ENCODE measurements around the gene DNMT3A. TPM values are rescaled to one million over a fixed set of nuclear protein-coding genes. Genes with fewer than 3 reads are reported as not detected.

The DNMT3A gene
- 10 to 100 TPM; 77.2 to 91.0 (median 86.6) TPM for polyA plus RNA-seq (ENCODE audit: insufficient read length in 3 of 3)
- long read RNA-seq, donor 1, partial matches to known transcripts, result 0 of 4 reads
- long read RNA-seq, donor 1, other reads (novel, unspliced or antisense), result 0 of 4 reads
- long read RNA-seq, donor 2, partial matches to known transcripts, result 0 of 2 reads
- long read RNA-seq, donor 2, other reads (novel, unspliced or antisense), result 0 of 2 reads
- long read RNA-seq, donor 3, partial matches to known transcripts, result 0 of 5 reads
- long read RNA-seq, donor 3, other reads (novel, unspliced or antisense), result 0 of 5 reads
- long read RNA-seq, donor 4, partial matches to known transcripts, result 0 of 2 reads
- long read RNA-seq, donor 4, other reads (novel, unspliced or antisense), result 0 of 2 reads
- long read RNA-seq, donor 5, result 0 reads
- long read RNA-seq, donor 6, transcript DNMT3A-205 (18 exons, 2,300 nt), result major isoform, 6 of 19 reads
- long read RNA-seq, donor 6, partial matches to known transcripts, result 12 of 19 reads
- long read RNA-seq, donor 6, other reads (novel, unspliced or antisense), result 0 of 19 reads
- long read RNA-seq, donor 7, partial matches to known transcripts, result 5 of 7 reads
- long read RNA-seq, donor 7, other reads (novel, unspliced or antisense), result 0 of 7 reads
- long read RNA-seq, donor 8, full-length matches to known transcripts, result 9 of 23 reads
- long read RNA-seq, donor 8, partial matches to known transcripts, result 14 of 23 reads
- long read RNA-seq, donor 8, other reads (novel, unspliced or antisense), result 0 of 23 reads
- long read RNA-seq, donor 9, transcript DNMT3A-205 (18 exons, 2,300 nt), result major isoform, 7 of 7 reads
- long read RNA-seq, donor 9, partial matches to known transcripts, result 0 of 7 reads
- long read RNA-seq, donor 9, other reads (novel, unspliced or antisense), result 0 of 7 reads
- long read RNA-seq, donor 10, partial matches to known transcripts, result 5 of 11 reads
- long read RNA-seq, donor 10, other reads (novel, unspliced or antisense), result 0 of 11 reads
- long read RNA-seq, donor 11, partial matches to known transcripts, result 0 of 4 reads
- long read RNA-seq, donor 11, other reads (novel, unspliced or antisense), result 0 of 4 reads
- long read RNA-seq, donor 12, partial matches to known transcripts, result 0 of 1 reads
- long read RNA-seq, donor 12, other reads (novel, unspliced or antisense), result 0 of 1 reads
- long read RNA-seq, donor 13, full-length matches to known transcripts, result 9 of 23 reads
- long read RNA-seq, donor 13, partial matches to known transcripts, result 14 of 23 reads
- long read RNA-seq, donor 13, other reads (novel, unspliced or antisense), result 0 of 23 reads
- long read RNA-seq, donor 14, transcript DNMT3A-205 (18 exons, 2,300 nt), result major isoform, 6 of 6 reads
- long read RNA-seq, donor 14, partial matches to known transcripts, result 0 of 6 reads
- long read RNA-seq, donor 14, other reads (novel, unspliced or antisense), result 0 of 6 reads
- long read RNA-seq, donor 15, partial matches to known transcripts, result 12 of 19 reads
- long read RNA-seq, donor 15, other reads (novel, unspliced or antisense), result 0 of 19 reads
- long read RNA-seq, donor 16, transcript DNMT3A-205 (18 exons, 2,300 nt), result major isoform, 17 of 61 reads
- long read RNA-seq, donor 16, partial matches to known transcripts, result 40 of 61 reads
- long read RNA-seq, donor 16, other reads (novel, unspliced or antisense), result 0 of 61 reads

GRCh38 chr2:25341753-25342371, at the start of gene DNMT3A:
Gene DNMT3A (minus strand): TSS chr2:25341925. CDS start chr2:25313984, 27,941 bp downstream.
- peak in 5 of 11 donors; percentile 48 to 63 (median 58) for DNase-seq (ENCODE audit: extremely low read depth in 1 of 11, low read depth in 9 of 11, low spot score in 4 of 11)

- no peak for DNase-seq (ENCODE audit: extremely low read depth in 1 of 11, low read depth in 9 of 11, low spot score in 4 of 11)
Measured at GRCh38 chr2:25389161-25389560, 47.4 kb upstream of the DNMT3A start.

GRCh38 chr2:25388491-25388890, 46.8 kb upstream of the DNMT3A start:
- no peak for DNase-seq (ENCODE audit: extremely low read depth in 1 of 11, low read depth in 9 of 11, low spot score in 4 of 11)

GRCh38 chr2:25387876-25388449, 46.2 kb upstream of the DNMT3A start:
- DNase-seq (ENCODE audit: extremely low read depth in 1 of 11, low read depth in 9 of 11, low spot score in 4 of 11), result no peak

- DNase-seq (ENCODE audit: extremely low read depth in 1 of 11, low read depth in 9 of 11, low spot score in 4 of 11), result no peak
Measured at GRCh38 chr2:25386971-25387875, 45.5 kb upstream of the DNMT3A start.

GRCh38 chr2:25385910-25386309, 44.2 kb upstream of the DNMT3A start:
- DNase-seq (ENCODE audit: extremely low read depth in 1 of 11, low read depth in 9 of 11, low spot score in 4 of 11), result no peak

GRCh38 chr2:25383806-25384205, 42.1 kb upstream of the DNMT3A start:
- no peak for DNase-seq (ENCODE audit: extremely low read depth in 1 of 11, low read depth in 9 of 11, low spot score in 4 of 11)

- DNase-seq (ENCODE audit: extremely low read depth in 1 of 11, low read depth in 9 of 11, low spot score in 4 of 11), result no peak
Measured at GRCh38 chr2:25381502-25381901, 39.8 kb upstream of the DNMT3A start.

GRCh38 chr2:25380586-25381375, 39.1 kb upstream of the DNMT3A start:
- no peak for DNase-seq (ENCODE audit: extremely low read depth in 1 of 11, low read depth in 9 of 11, low spot score in 4 of 11)

GRCh38 chr2:25380023-25380422, 38.3 kb upstream of the DNMT3A start:
- no peak for DNase-seq (ENCODE audit: extremely low read depth in 1 of 11, low read depth in 9 of 11, low spot score in 4 of 11)

- no peak for DNase-seq (ENCODE audit: extremely low read depth in 1 of 11, low read depth in 9 of 11, low spot score in 4 of 11)
Measured at GRCh38 chr2:25379535-25379934, 37.8 kb upstream of the DNMT3A start.

- no peak for DNase-seq (ENCODE audit: extremely low read depth in 1 of 11, low read depth in 9 of 11, low spot score in 4 of 11)
Measured at GRCh38 chr2:25378731-25379490, 37.2 kb upstream of the DNMT3A start.

GRCh38 chr2:25377822-25378421, 36.2 kb upstream of the DNMT3A start:
- DNase-seq (ENCODE audit: extremely low read depth in 1 of 11, low read depth in 9 of 11, low spot score in 4 of 11), result no peak

- DNase-seq (ENCODE audit: extremely low read depth in 1 of 11, low read depth in 9 of 11, low spot score in 4 of 11), result peak; percentile 65 to 85 (median 80)
Measured at GRCh38 chr2:25376750-25377621, 35.3 kb upstream of the DNMT3A start.
